HCT116 (cell line): ENCODE results near the gene CDH23. TPM values are rescaled to one million over a fixed set of nuclear protein-coding genes. Genes with fewer than 3 reads are reported as not detected.

Experiments
- ATAC-seq: fragments of 200-7000 bp; cut with Tn5 transposase; 2 replicates; pipeline ENCODE4 v1.9.1; 2020; ENCODE audit warnings: mild to moderate bottlenecking, moderate library complexity
- BruUV-seq: library from RNA; stranded (reverse); fragments of 400-500 nt; replicated peaks from 2 replicates; lab custom pipeline; 2021; lab: Mats Ljungman, UMichigan
- CTCF ChIA-PET: fragments of 300-600 bp; sonication (Branson Sonifier 250); formaldehyde crosslinking; loops from one replicate; lab custom pipeline; 2021; ENCODE audit warnings: antibody characterized with exemption; lab: Charles Lee
- POLR2A ChIA-PET: fragments of 300-600, 350-600 bp; sonication (Branson Sonifier 250); formaldehyde crosslinking; loops from one replicate; lab custom pipeline; 2021; ENCODE audit warnings: antibody characterized with exemption; lab: Charles Lee
- RAD21 ChIA-PET, 2 experiments: fragments of 300-600 bp; sonication (Branson Sonifier 250); formaldehyde crosslinking; loops; one replicate each; lab custom pipeline; 2023; ENCODE audit warnings: low total read pairs in 2 of 2; ENCODE audit not compliant: uncharacterized antibody in 2 of 2, unreplicated experiment in 2 of 2, low non-redundant PET in 1 of 2; lab: Charles Lee
- DNase-seq: peaks from one replicate; pipeline ENCODE4 v3.0.0-alpha.2; 2010; ENCODE audit warnings: low read depth, low spot score
- H2AFZ ChIP-seq: fragments of 200-600 bp; shearing (Covaris generic), sonication (generic); 2 replicates; pipeline ENCODE4 v1.6.1; 2017; ENCODE audit warnings: low read depth, mixed run types, mixed read lengths, antibody characterized with exemption, low read length; ENCODE audit not compliant: poor library complexity, severe bottlenecking
- H3K27ac ChIP-seq: 2 replicates; pipeline ENCODE4 v1.5.1; 2012; ENCODE audit warnings: low read depth, low read length
- H3K27me3 ChIP-seq: fragments of 200-600 bp; sonication (generic); 2 replicates; pipeline ENCODE4 v1.6.1; 2016; ENCODE audit warnings: mixed run types, low read length, mixed read lengths; ENCODE audit not compliant: insufficient read depth
- H3K36me3 ChIP-seq, 2 experiments: fragments of 200-500 bp in 1 of 2; fragments of 200-600 bp in 1 of 2; sonication (Bioruptor generic) in 1 of 2; sonication (generic) in 1 of 2; 2 replicates each; pipeline versions ENCODE4 v1.5.1 to v1.6.1; 2014 to 2016; ENCODE audit warnings: low read length in 2 of 2, inconsistent platforms in 1 of 2, mixed read lengths in 1 of 2, mixed run types in 1 of 2; ENCODE audit not compliant: insufficient read depth in 2 of 2, control insufficient read depth in 1 of 2
- H3K4me1 ChIP-seq, 2 experiments: fragments of 200-600 bp in 1 of 2; sonication (generic) in 1 of 2; 2 replicates each; pipeline versions ENCODE4 v1.5.1 to v1.6.1; 2012 to 2017; ENCODE audit warnings: low read length in 2 of 2, inconsistent platforms in 1 of 2, mild to moderate bottlenecking in 1 of 2, mixed read lengths in 1 of 2, mixed run types in 1 of 2, moderate library complexity in 1 of 2; ENCODE audit not compliant: insufficient read depth in 2 of 2, control insufficient read depth in 1 of 2
- H3K4me2 ChIP-seq: fragments of 200-600 bp; sonication (generic); 2 replicates; pipeline ENCODE4 v1.6.1; 2017; ENCODE audit warnings: mixed run types, low read length, mixed read lengths
- H3K4me3 ChIP-seq, 2 experiments: fragments of 200-600 bp in 1 of 2; sonication (generic) in 1 of 2; replicated peaks in 1 of 2; 2 replicates each; pipeline ENCODE4 v1.5.1; 2011 to 2016; ENCODE audit warnings: low read length in 2 of 2, control low read depth in 1 of 2, low read depth in 1 of 2, mild to moderate bottlenecking in 1 of 2, mixed read lengths in 1 of 2, mixed run types in 1 of 2
- H3K79me2 ChIP-seq: fragments of 200-600 bp; sonication (generic); 2 replicates; pipeline ENCODE4 v1.6.1; 2017; ENCODE audit warnings: mild to moderate bottlenecking, mixed run types, low read length, moderate library complexity, mixed read lengths; ENCODE audit not compliant: insufficient read depth
- H3K9ac ChIP-seq: fragments of 200-600 bp; sonication (generic); 2 replicates; pipeline ENCODE4 v1.6.1; 2016; ENCODE audit warnings: low read length, mixed read lengths
- H3K9me2 ChIP-seq: fragments of 200-600 bp; sonication (generic), shearing (Covaris generic); 2 replicates; pipeline ENCODE4 v1.6.1; 2017; ENCODE audit warnings: mixed run types, mild to moderate bottlenecking, moderate library complexity; ENCODE audit not compliant: insufficient read depth
- H3K9me3 ChIP-seq, 2 experiments: fragments of 200-500 bp in 1 of 2; fragments of 200-600 bp in 1 of 2; sonication (Bioruptor generic) in 1 of 2; sonication (generic) in 1 of 2; 2 replicates each; pipeline ENCODE4 v1.6.1; 2014 to 2017; ENCODE audit warnings: low read length in 2 of 2, mixed read lengths in 2 of 2, inconsistent platforms in 1 of 2, low read depth in 1 of 2, mild to moderate bottlenecking in 1 of 2, mixed run types in 1 of 2, moderate library complexity in 1 of 2; ENCODE audit not compliant: control insufficient read depth in 1 of 2, insufficient read depth in 1 of 2
- H4K20me1 ChIP-seq: fragments of 200-600 bp; sonication (generic), shearing (Covaris generic); 2 replicates; pipeline ENCODE4 v1.6.1; 2017; ENCODE audit warnings: mixed run types, mild to moderate bottlenecking, moderate library complexity; ENCODE audit not compliant: insufficient read depth
- CBX3 ChIP-seq: IDR thresholded peaks from 2 replicates; pipeline ENCODE4 v1.6.1; 2012; ENCODE audit warnings: low read depth
- CEBPB ChIP-seq: IDR thresholded peaks from 2 replicates; pipeline ENCODE4 v1.6.1; 2012; ENCODE audit warnings: low read depth
- FOSL1 ChIP-seq: IDR thresholded peaks from 2 replicates; pipeline ENCODE4 v1.6.1; 2012; ENCODE audit warnings: low read depth
- POLR2AphosphoS5 ChIP-seq: IDR thresholded peaks from 2 replicates; pipeline ENCODE4 v1.6.1; 2011; ENCODE audit warnings: mild to moderate bottlenecking, low read depth, low read length, moderate library complexity
- RAD21 ChIP-seq: IDR thresholded peaks from 2 replicates; pipeline ENCODE4 v1.6.1; 2012; ENCODE audit warnings: low read depth, mild to moderate bottlenecking
- SP1 ChIP-seq: IDR thresholded peaks from 2 replicates; pipeline ENCODE4 v1.6.1; 2012; ENCODE audit warnings: low read depth
- YY1 ChIP-seq: IDR thresholded peaks from 2 replicates; pipeline ENCODE4 v1.6.1; 2011; ENCODE audit warnings: low read length, low read depth, moderate library complexity, mild to moderate bottlenecking; ENCODE audit not compliant: insufficient replicate concordance; ENCODE audit errors: extremely low read depth
- ZFX ChIP-seq: fragments of 450-650 bp; IDR thresholded peaks from 2 replicates; pipeline ENCODE4 v1.6.1; 2017
- ZNF274 ChIP-seq: fragments of 200-500 bp; sonication (Bioruptor generic); IDR thresholded peaks from 2 replicates; pipeline ENCODE4 v1.6.1; 2014; ENCODE audit warnings: mild to moderate bottlenecking, low read depth, low read length, inconsistent platforms
- intact Hi-C: fragments of 100-400 bp; cut with micrococcal nuclease; formaldehyde crosslinking; loops from 2 replicates; pipeline ENCODE4 v1.10.0; 2022
- total RNA-seq: library from RNA; stranded (reverse); gene quantifications from one replicate; pipeline ENCODE4 v1.2.1, GENCODE V29; 2021; ENCODE audit not compliant: unreplicated experiment

The CDH23 gene
- total RNA-seq, 1 experiment from 2014 or later: not detected

DNA sequence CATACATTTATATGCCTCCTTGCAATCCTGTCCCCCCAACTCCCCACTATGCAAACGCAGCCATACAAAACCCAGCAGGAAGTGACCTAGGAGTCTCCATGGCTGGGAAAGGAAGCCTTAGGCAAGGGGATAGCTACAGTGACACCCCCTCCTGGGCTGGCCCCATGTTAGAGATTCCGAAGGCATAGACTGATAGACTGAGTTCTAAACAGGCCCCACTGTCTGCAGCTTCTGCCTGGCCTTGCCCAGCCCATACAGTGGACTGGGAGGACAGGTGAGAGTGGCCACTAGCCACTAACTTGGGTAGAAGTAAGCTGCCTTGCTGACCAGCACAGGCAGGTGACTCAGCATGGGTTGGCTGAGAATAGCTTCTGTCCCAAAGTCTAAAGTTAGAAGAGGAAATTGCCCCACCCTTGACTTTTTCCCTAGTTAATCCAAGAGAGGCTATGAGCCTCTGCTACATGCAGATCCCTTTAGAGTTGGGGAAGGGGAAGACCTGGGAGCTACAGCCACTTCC, 216.6 kb downstream of the CDH23 start:
- peak overlapping the region; percentile 77 for H3K4me2 ChIP-seq
- DNase-seq (peak; percentile 12), ATAC-seq (peak; percentile 57)
- no peaks in the 10 kb centered on the region for H3K9me2 ChIP-seq
- H3K9me3 ChIP-seq: no peaks in the 10 kb centered on the region
- H3K36me3 ChIP-seq: no peaks in the 10 kb centered on the region
- peaks cover 5 to 24% of the 10 kb centered on the region in 2 experiments for H3K4me1 ChIP-seq
- ChIA-PET RAD21 (no interaction called here), POLR2A (no interaction called here), CTCF (interaction anchor here (0.7 to 3.2 kb wide), 5 partner anchors 43 to 294 kb away, joined by 3 to 12 read pairs (median 6); partner anchors contain the start of gene SLC29A3)
- H2AFZ ChIP-seq: peak overlapping the region; percentile 94
- H4K20me1 ChIP-seq: no peaks in the 10 kb centered on the region
- no TSS peak for BruUV-seq
- H3K27me3 ChIP-seq: no peaks in the 10 kb centered on the region
- intact Hi-C loops: no loop called here
- peak overlapping the region in 1 of 2 experiments; percentile 42; a peak in 2 of 4 replicates for H3K4me3 ChIP-seq
- H3K9ac ChIP-seq: peak overlapping the region; percentile 9; the same call in 1 of the 2 replicates
- no peak overlapping the region for H3K27ac ChIP-seq
- no peaks in the 10 kb centered on the region for H3K79me2 ChIP-seq
- 0 out of 2 replicates have a peak, but pooled peaks have one; percentile 56 for TF ChIP-seq SP1
- no peak for TF ChIP-seq ZFX
- 0 out of 2 replicates have a peak, but pooled peaks have one; percentile 30 for TF ChIP-seq POLR2AphosphoS5
- no peak for TF ChIP-seq YY1
- no peak for TF ChIP-seq CEBPB
- peak; percentile 42; the same call in 1 of the 2 replicates for TF ChIP-seq FOSL1
- TF ChIP-seq ZNF274: no peak

DNA sequence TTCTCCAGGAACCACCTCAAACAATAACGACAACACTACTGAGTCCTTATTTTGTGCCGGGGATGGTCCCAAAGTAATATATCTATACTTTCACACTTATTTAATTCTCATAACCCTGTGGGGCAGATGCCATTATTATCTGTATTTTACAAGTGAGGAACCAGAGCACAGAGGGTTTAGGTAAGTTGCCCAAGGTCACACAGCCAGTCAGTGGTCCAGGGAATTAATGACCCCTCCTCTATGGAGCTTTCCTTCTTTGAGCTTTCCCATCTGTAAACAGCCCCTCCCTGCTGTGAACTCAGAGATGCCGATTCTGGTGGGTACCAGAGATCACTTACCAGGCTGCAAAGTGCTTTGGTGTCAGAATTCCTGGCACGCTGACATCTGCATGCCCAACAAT, 217.2 kb downstream of the CDH23 start:
- H3K4me3 ChIP-seq: peak overlapping the region in 1 of 2 experiments; percentile 42; a peak in 2 of 4 replicates
- no peaks in the 10 kb centered on the region for H4K20me1 ChIP-seq
- DNase-seq (no peak), ATAC-seq (no peak)
- ChIA-PET POLR2A (no interaction called here), RAD21 (no interaction called here), CTCF (interaction anchor here (0.7 to 3.2 kb wide), 5 partner anchors 44 to 294 kb away, joined by 3 to 12 read pairs (median 6); partner anchors contain the start of gene SLC29A3)
- peak overlapping the region; percentile 77 for H3K4me2 ChIP-seq
- no peak for TF ChIP-seq CBX3
- TF ChIP-seq RAD21: no peak
- TF ChIP-seq ZFX: no peak
- H3K9ac ChIP-seq: no peak overlapping the region
- intact Hi-C loops: no loop called here
- H3K4me1 ChIP-seq: peaks cover 5 to 24% of the 10 kb centered on the region in 2 experiments
- H3K27me3 ChIP-seq: no peaks in the 10 kb centered on the region
- H3K9me2 ChIP-seq: no peaks in the 10 kb centered on the region
- BruUV-seq: no TSS peak
- no peak overlapping the region for H2AFZ ChIP-seq
- H3K9me3 ChIP-seq: no peaks in the 10 kb centered on the region
- H3K79me2 ChIP-seq: no peaks in the 10 kb centered on the region
- H3K36me3 ChIP-seq: no peaks in the 10 kb centered on the region
- H3K27ac ChIP-seq: no peak overlapping the region
